ENCODE results near the gene RTKN.

- TF ChIP-seq CTCF (conservative IDR thresholded peaks at IDR 0.05; ENCODE audit: low read depth, low read length) (no peak), EZH2 (IDR thresholded peaks at IDR 0.05; ENCODE audit: borderline replicate concordance, low read depth, low read length, poor library complexity, severe bottlenecking) (no peak)
Observed at GRCh38 chr2:74471332-74472065, 29.8 kb upstream of the RTKN start.

All from A673 (cell line).